Measurements from ENCODE around the gene ERICH3. TPM values are rescaled to one million over a fixed set of nuclear protein-coding genes. Genes with fewer than 3 reads are reported as not detected.

ERICH3 gene
- total and polyA plus RNA-seq, 9 of the 15 experiments (the other 6 are each of a cell fraction or from before 2014, with no cell fraction given) = not detected

- intact Hi-C loops (cut with micrococcal nuclease) (no loop called here), in situ Hi-C loops (cut with MboI) (no loop called here)
- no peaks in the 10 kb centered on the region for H3K36me3 ChIP-seq (ENCODE audit: control insufficient read depth, insufficient read depth, low read length)
- H3K27me3 ChIP-seq (ENCODE audit: control insufficient read depth in 2 of 2, insufficient read depth in 2 of 2, low read length in 2 of 2) = no peaks in the 10 kb centered on the region
- H3K9me3 ChIP-seq (replicated peaks; ENCODE audit: control insufficient read depth, insufficient read depth, low read depth, low read length) = no peaks in the 10 kb centered on the region
- no peak for TF ChIP-seq NFYB (IDR thresholded peaks at IDR 0.05; ENCODE audit: extremely low read depth, insufficient read length)
- TF ChIP-seq NELFE (IDR thresholded peaks at IDR 0.05; ENCODE audit: insufficient read depth, insufficient read length) = no peak
- TF ChIP-seq HDGF (IDR thresholded peaks at IDR 0.05) = no peak
- CTCF ChIA-PET (ENCODE audit: low intra/inter-chr PET ratio) = no interaction called here
- DNase-seq (ENCODE audit: extremely low read depth in 1 of 4, low spot score in 3 of 4) = no peak
- H3K4me1 ChIP-seq (replicated peaks in 1 of 2; ENCODE audit: control insufficient read depth in 2 of 2, insufficient read depth in 2 of 2, low read length in 2 of 2) = no peaks in the 10 kb centered on the region
- no peak overlapping the region for H3K9ac ChIP-seq (ENCODE audit: insufficient read depth in 1 of 2, low read depth in 2 of 2, low read length in 2 of 2)
- H3K9me1 ChIP-seq (ENCODE audit: control insufficient read depth, insufficient read depth, low read length) = no peaks in the 10 kb centered on the region
- no peaks in the 10 kb centered on the region for H4K20me1 ChIP-seq (replicated peaks; ENCODE audit: control insufficient read depth, insufficient read depth, low read length)
- FAIRE-seq = no peak
- BruUV-seq (replicated peaks) = no TSS peak
- H3K4me3 ChIP-seq = no peak overlapping the region
- POLR2A ChIA-PET = no interaction called here
- no peak overlapping the region for H3K27ac ChIP-seq (ENCODE audit: extremely low read depth, low read depth, low read length)
- no peak for ATAC-seq
- no peak overlapping the region for H3K4me2 ChIP-seq (ENCODE audit: insufficient read depth, low read length)
- H3K79me2 ChIP-seq (ENCODE audit: control insufficient read depth, insufficient read depth, low read length) = no peaks in the 10 kb centered on the region
- no peak overlapping the region for H2AFZ ChIP-seq (ENCODE audit: low read depth, low read length)
These were observed 142.7 kb downstream of the ERICH3 start for GRCh38 chr1:74530892-74531291.

GRCh38 chr1:74528123-74528522 is 145.5 kb downstream of the ERICH3 start:
- H3K4me3 ChIP-seq = no peak overlapping the region
- no peak overlapping the region for H3K9ac ChIP-seq (ENCODE audit: insufficient read depth in 1 of 2, low read depth in 2 of 2, low read length in 2 of 2)
- H3K4me1 ChIP-seq (replicated peaks in 1 of 2; ENCODE audit: control insufficient read depth in 2 of 2, insufficient read depth in 2 of 2, low read length in 2 of 2) = no peaks in the 10 kb centered on the region
- ATAC-seq = no peak
- BruUV-seq (replicated peaks) = no TSS peak
- intact Hi-C loops (cut with micrococcal nuclease) = no loop called here
- no peaks in the 10 kb centered on the region for H3K27me3 ChIP-seq (ENCODE audit: control insufficient read depth in 2 of 2, insufficient read depth in 2 of 2, low read length in 2 of 2)
- in situ Hi-C loops (cut with MboI) = no loop called here
- H3K9me1 ChIP-seq (ENCODE audit: control insufficient read depth, insufficient read depth, low read length) = no peaks in the 10 kb centered on the region
- ChIA-PET POLR2A (no interaction called here), CTCF (ENCODE audit: low intra/inter-chr PET ratio) (no interaction called here)
- H2AFZ ChIP-seq (ENCODE audit: low read depth, low read length) = no peak overlapping the region
- DNase-seq (ENCODE audit: extremely low read depth in 1 of 4, low spot score in 3 of 4) = no peak
- no peaks in the 10 kb centered on the region for H3K36me3 ChIP-seq (ENCODE audit: control insufficient read depth, insufficient read depth, low read length)
- H3K79me2 ChIP-seq (ENCODE audit: control insufficient read depth, insufficient read depth, low read length) = no peaks in the 10 kb centered on the region
- no peaks in the 10 kb centered on the region for H4K20me1 ChIP-seq (replicated peaks; ENCODE audit: control insufficient read depth, insufficient read depth, low read length)
- no peak overlapping the region for H3K4me2 ChIP-seq (ENCODE audit: insufficient read depth, low read length)
- no peaks in the 10 kb centered on the region for H3K9me3 ChIP-seq (replicated peaks; ENCODE audit: control insufficient read depth, insufficient read depth, low read depth, low read length)
- no peak for FAIRE-seq
- no peak overlapping the region for H3K27ac ChIP-seq (ENCODE audit: extremely low read depth, low read depth, low read length)
- WGBS (ENCODE audit: insufficient coverage, low coverage, missing lambda C conversion rate) = 0% methylated on average over 4 of the region's 4 CpGs
- no peak for TF ChIP-seq THRAP3 (IDR thresholded peaks at IDR 0.05; ENCODE audit: borderline replicate concordance)
- TF ChIP-seq CBFA2T3 (IDR thresholded peaks at IDR 0.05) = no peak
- no peak for TF ChIP-seq ZBTB2 (IDR thresholded peaks at IDR 0.05)
- no peak for TF ChIP-seq POLR2H (tag; IDR thresholded peaks at IDR 0.05; ENCODE audit: low read depth)
- TF ChIP-seq AFF4 (CRISPR knock-in tag; IDR thresholded peaks at IDR 0.05) = no peak
- no peak for TF ChIP-seq MBD1 (CRISPR knock-in tag; IDR thresholded peaks at IDR 0.05)
- no peak for TF ChIP-seq SIX5 (IDR thresholded peaks at IDR 0.05; ENCODE audit: borderline replicate concordance in 1 of 2, insufficient read depth in 1 of 2, low read depth in 1 of 2, low read length in 2 of 2)
- TF ChIP-seq IRF2 (CRISPR knock-in tag; IDR thresholded peaks at IDR 0.05) = no peak
